Activated naive CD8-positive, alpha-beta T cell treated with anti-CD3 and anti-CD28 coated beads, Interleukin-2, amount 50 U/mL, for 24 hours (primary cell): ENCODE measurements around the gene B4GALNT3.
A peak's percentile ranks its signal among the peaks of the same experiment; 100 is the strongest.

ENCODE experiments used
- ATAC-seq: fragments of 150-1000 bp; cut with Tn5 transposase; one replicate; pipeline ENCODE4 v1.10.0; 2021
- DNase-seq: peaks from one replicate; pipeline ENCODE4 v3.0.0; 2021
- H3K27ac Mint-ChIP-seq: one replicate; pipeline ENCODE4 v1.8.0; 2021; ENCODE audit warnings: mild to moderate bottlenecking, mixed read lengths
- H3K27me3 Mint-ChIP-seq: one replicate; pipeline ENCODE4 v1.8.0; 2021; ENCODE audit warnings: mixed read lengths
- H3K36me3 Mint-ChIP-seq: one replicate; pipeline ENCODE4 v1.8.0; 2021; ENCODE audit warnings: low read depth, mixed read lengths
- H3K4me1 Mint-ChIP-seq: one replicate; pipeline ENCODE4 v1.8.0; 2021; ENCODE audit warnings: mixed read lengths
- H3K4me3 Mint-ChIP-seq: one replicate; pipeline ENCODE4 v1.8.0; 2021; ENCODE audit warnings: mild to moderate bottlenecking, moderate library complexity, mixed read lengths
- H3K9me3 Mint-ChIP-seq: one replicate; pipeline ENCODE4 v1.8.0; 2021; ENCODE audit warnings: mixed read lengths

Gene B4GALNT3

GRCh38 chr12:545835-546234, 86.1 kb downstream of the B4GALNT3 start:
- H3K27ac Mint-ChIP-seq, result no peak overlapping the region
- ATAC-seq (no peak), DNase-seq (no peak)
- H3K36me3 Mint-ChIP-seq, result no peaks in the 10 kb centered on the region
- peaks cover 19% of the 10 kb centered on the region for H3K27me3 Mint-ChIP-seq
- no peaks in the 10 kb centered on the region for H3K4me1 Mint-ChIP-seq
- H3K4me3 Mint-ChIP-seq, result no peak overlapping the region
- no peaks in the 10 kb centered on the region for H3K9me3 Mint-ChIP-seq

- H3K9me3 Mint-ChIP-seq, result no peaks in the 10 kb centered on the region
- H3K4me1 Mint-ChIP-seq, result peaks cover 1% of the 10 kb centered on the region
- DNase-seq, result no peak
- H3K36me3 Mint-ChIP-seq, result no peaks in the 10 kb centered on the region
- H3K27ac Mint-ChIP-seq, result no peak overlapping the region
- ATAC-seq, result no peak
- H3K27me3 Mint-ChIP-seq, result peaks cover 19% of the 10 kb centered on the region
- H3K4me3 Mint-ChIP-seq, result no peak overlapping the region
Measured at GRCh38 chr12:546265-546919, 86.7 kb downstream of the B4GALNT3 start.

- ATAC-seq (peak; percentile 62), DNase-seq (peak; percentile 83)
- H3K9me3 Mint-ChIP-seq, result no peaks in the 10 kb centered on the region
- peaks cover 9% of the 10 kb centered on the region for H3K4me1 Mint-ChIP-seq
- H3K4me3 Mint-ChIP-seq, result no peak overlapping the region
- H3K27ac Mint-ChIP-seq, result no peak overlapping the region
- no peaks in the 10 kb centered on the region for H3K36me3 Mint-ChIP-seq
- H3K27me3 Mint-ChIP-seq, result peaks cover 19% of the 10 kb centered on the region
Measured at GRCh38 chr12:546920-547845, 87.4 kb downstream of the B4GALNT3 start.

- no peak overlapping the region for H3K27ac Mint-ChIP-seq
- peaks cover 19% of the 10 kb centered on the region for H3K27me3 Mint-ChIP-seq
- H3K4me3 Mint-ChIP-seq, result no peak overlapping the region
Measured at GRCh38 chr12:547883-548470, 88.2 kb downstream of the B4GALNT3 start.

GRCh38 chr12:549476-550082, 89.8 kb downstream of the B4GALNT3 start:
- no peaks in the 10 kb centered on the region for H3K36me3 Mint-ChIP-seq
- H3K9me3 Mint-ChIP-seq, result no peaks in the 10 kb centered on the region
- DNase-seq (no peak), ATAC-seq (no peak)
- no peak overlapping the region for H3K4me3 Mint-ChIP-seq
- no peak overlapping the region for H3K27ac Mint-ChIP-seq
- H3K4me1 Mint-ChIP-seq, result peaks cover 27% of the 10 kb centered on the region
- peaks cover 16% of the 10 kb centered on the region for H3K27me3 Mint-ChIP-seq

More at GRCh38 chr12:547883-548470, 88.2 kb downstream of the B4GALNT3 start:
- ATAC-seq, result no peak
- DNase-seq, result no peak
- no peaks in the 10 kb centered on the region for H3K9me3 Mint-ChIP-seq
- H3K4me1 Mint-ChIP-seq, result peaks cover 17% of the 10 kb centered on the region
- no peaks in the 10 kb centered on the region for H3K36me3 Mint-ChIP-seq

- peaks cover 9% of the 10 kb centered on the region for H3K27me3 Mint-ChIP-seq
- peaks cover 29% of the 10 kb centered on the region for H3K4me1 Mint-ChIP-seq
Measured at GRCh38 chr12:550473-551260, 90.9 kb downstream of the B4GALNT3 start.

GRCh38 chr12:552466-552865, 92.7 kb downstream of the B4GALNT3 start:
- H3K27me3 Mint-ChIP-seq, result peaks cover 2% of the 10 kb centered on the region
- H3K9me3 Mint-ChIP-seq, result no peaks in the 10 kb centered on the region
- no peak overlapping the region for H3K4me3 Mint-ChIP-seq
- ATAC-seq (no peak), DNase-seq (no peak)
- H3K4me1 Mint-ChIP-seq, result peaks cover 29% of the 10 kb centered on the region
- H3K27ac Mint-ChIP-seq, result no peak overlapping the region
- no peaks in the 10 kb centered on the region for H3K36me3 Mint-ChIP-seq

More at GRCh38 chr12:550473-551260, 90.9 kb downstream of the B4GALNT3 start:
- Mint-ChIP-seq H3K9me3 (no peaks in the 10 kb centered on the region), H3K27ac (no peak overlapping the region), H3K36me3 (no peaks in the 10 kb centered on the region), H3K4me3 (no peak overlapping the region)
- no peak for ATAC-seq
- DNase-seq, result no peak

GRCh38 chr12:553216-554000, 93.7 kb downstream of the B4GALNT3 start:
- no peak overlapping the region for H3K4me3 Mint-ChIP-seq
- H3K36me3 Mint-ChIP-seq, result no peaks in the 10 kb centered on the region
- no peak for DNase-seq
- no peaks in the 10 kb centered on the region for H3K27me3 Mint-ChIP-seq
- peaks cover 29% of the 10 kb centered on the region for H3K4me1 Mint-ChIP-seq
- H3K9me3 Mint-ChIP-seq, result no peaks in the 10 kb centered on the region
- ATAC-seq, result peak; percentile 51
- no peak overlapping the region for H3K27ac Mint-ChIP-seq

- Mint-ChIP-seq H3K27ac (no peak overlapping the region), H3K4me1 (peaks cover 29% of the 10 kb centered on the region), H3K36me3 (no peaks in the 10 kb centered on the region), H3K4me3 (no peak overlapping the region), H3K27me3 (no peaks in the 10 kb centered on the region), H3K9me3 (no peaks in the 10 kb centered on the region)
- DNase-seq (no peak), ATAC-seq (no peak)
Measured at GRCh38 chr12:554001-554285, 94.2 kb downstream of the B4GALNT3 start.

- ATAC-seq (no peak), DNase-seq (no peak)
- no peak overlapping the region for H3K27ac Mint-ChIP-seq
- H3K27me3 Mint-ChIP-seq, result no peaks in the 10 kb centered on the region
- no peak overlapping the region for H3K4me3 Mint-ChIP-seq
- no peaks in the 10 kb centered on the region for H3K36me3 Mint-ChIP-seq
- no peaks in the 10 kb centered on the region for H3K9me3 Mint-ChIP-seq
- H3K4me1 Mint-ChIP-seq, result peaks cover 27% of the 10 kb centered on the region
Measured at GRCh38 chr12:556498-556897, 96.8 kb downstream of the B4GALNT3 start.

GRCh38 chr12:558580-558979, 98.8 kb downstream of the B4GALNT3 start:
- no peak for ATAC-seq
- Mint-ChIP-seq H3K36me3 (no peaks in the 10 kb centered on the region), H3K27ac (no peak overlapping the region)

GRCh38 chr12:559208-559905, 99.6 kb downstream of the B4GALNT3 start:
- H3K4me1 Mint-ChIP-seq, result peaks cover 28% of the 10 kb centered on the region
- H3K4me3 Mint-ChIP-seq, result no peak overlapping the region
- DNase-seq, result no peak
- no peaks in the 10 kb centered on the region for H3K36me3 Mint-ChIP-seq
- H3K27ac Mint-ChIP-seq, result no peak overlapping the region
- no peaks in the 10 kb centered on the region for H3K9me3 Mint-ChIP-seq
- no peak for ATAC-seq
- H3K27me3 Mint-ChIP-seq, result no peaks in the 10 kb centered on the region

More at GRCh38 chr12:558580-558979, 98.8 kb downstream of the B4GALNT3 start:
- DNase-seq, result no peak
- H3K27me3 Mint-ChIP-seq, result no peaks in the 10 kb centered on the region
- H3K9me3 Mint-ChIP-seq, result no peaks in the 10 kb centered on the region
- no peak overlapping the region for H3K4me3 Mint-ChIP-seq
- peaks cover 24% of the 10 kb centered on the region for H3K4me1 Mint-ChIP-seq

GRCh38 chr12:559906-560455, 100.2 kb downstream of the B4GALNT3 start:
- Mint-ChIP-seq H3K27me3 (no peaks in the 10 kb centered on the region), H3K4me1 (peaks cover 32% of the 10 kb centered on the region), H3K9me3 (no peaks in the 10 kb centered on the region), H3K36me3 (no peaks in the 10 kb centered on the region), H3K27ac (no peak overlapping the region), H3K4me3 (no peak overlapping the region)
- DNase-seq (no peak), ATAC-seq (no peak)
